Thyroid gland (tissue), 4 donors: Measurements from ENCODE around the gene SERPINB1. TPM values are rescaled to one million over a fixed set of nuclear protein-coding genes. Genes with fewer than 3 reads are reported as not detected.

Source experiments
- DNase-seq, 2 donors: peaks; one replicate each; pipeline ENCODE4 v3.0.0-alpha.2; 2019
- H3K27ac ChIP-seq, 3 donors: fragments of 200-600 bp; sonication (generic); 1 replicate in 2 of 3; 2 replicates in 1 of 3; pipeline ENCODE4 v1.5.1; 2016 to 2019; ENCODE audit warnings: mild to moderate bottlenecking in 1 of 3, moderate library complexity in 1 of 3
- H3K27me3 ChIP-seq: fragments of 200-600 bp; sonication (generic); one replicate; pipeline ENCODE4 v1.5.1; 2019
- H3K36me3 ChIP-seq, 2 donors: fragments of 200-600 bp; sonication (generic); one replicate each; pipeline ENCODE4 v1.5.1; 2016 to 2019
- H3K4me1 ChIP-seq, 2 donors: fragments of 200-600 bp; sonication (generic); one replicate each; pipeline ENCODE4 v1.5.1; 2017 to 2019
- H3K4me3 ChIP-seq, 3 donors: fragments of 200-600 bp; sonication (generic); replicated peaks in 1 of 3; 1 replicate in 2 of 3; 2 replicates in 1 of 3; pipeline ENCODE4 v1.5.1; 2016; ENCODE audit warnings: mild to moderate bottlenecking in 1 of 3
- H3K9me3 ChIP-seq: fragments of 200-600 bp; sonication (generic); one replicate; pipeline ENCODE4 v1.5.1; 2017
- CTCF ChIP-seq, 6 experiments: fragments of 200-600 bp in 3 of 6; fragments of 450-650 bp in 3 of 6; sonication (generic) in 3 of 6; IDR thresholded peaks; one replicate each; pipeline ENCODE4 v1.5.1; 2016 to 2019; ENCODE audit warnings: antibody characterized with exemption in 6 of 6, mild to moderate bottlenecking in 2 of 6, inconsistent platforms in 1 of 6, moderate library complexity in 1 of 6
- POLR2A ChIP-seq, 2 donors: fragments of 450-650 bp; IDR thresholded peaks; one replicate each; pipeline ENCODE4 v1.6.1; 2017; ENCODE audit warnings: antibody characterized with exemption in 2 of 2, mild to moderate bottlenecking in 2 of 2, moderate library complexity in 1 of 2
- WGBS, 2 donors: methylation state at CpG; one replicate each; pipeline ENCODE4 v1.1.5; 2017; 5-methylcytosine and 5-hydroxymethylcytosine counted together
- intact Hi-C: fragments of 100-400 bp; cut with DNase I; formaldehyde crosslinking; loops from one replicate; pipeline ENCODE4 v1.15.1; 2023
- total RNA-seq, 4 donors: library from RNA; depleted of rRNA; stranded (reverse); fragments of >200 nt; gene quantifications; one replicate each; pipeline ENCODE4 v1.2.3, GENCODE V29; 2016

Gene SERPINB1
- total RNA-seq, 4 donors from 2014 or later = 36.2 to 52.8 (median 43.4) TPM

- Histone ChIP-seq H3K4me1 (peaks cover 9 to 28% of the 10 kb centered on the region in 2 donors), H3K9me3 (no peaks in the 10 kb centered on the region), H3K36me3 (no peaks in the 10 kb centered on the region), H3K27me3 (no peaks in the 10 kb centered on the region), H3K4me3 (no peak overlapping the region), H3K27ac (no peak overlapping the region)
- TF ChIP-seq POLR2A (IDR thresholded peaks at IDR 0.05) (no peak), CTCF (IDR thresholded peaks at IDR 0.05) (no peak)
- DNase-seq = no peak
- 78 to 79% methylated on average over 6 of the region's 6 CpGs for WGBS, 2 donors
- intact Hi-C loops = loop anchor here (5.0 to 10.0 kb wide), 2 partner anchors 86 to 209 kb away; no protein-coding TSS in a partner anchor
Measured at GRCh38 chr6:2845880-2846208, 4.2 kb upstream of the SERPINB1 start.

GRCh38 chr6:2844008-2844407 is 2.3 kb upstream of the SERPINB1 start:
- H3K27ac ChIP-seq = no peak overlapping the region
- H3K27me3 ChIP-seq = no peaks in the 10 kb centered on the region
- H3K36me3 ChIP-seq = no peaks in the 10 kb centered on the region
- H3K4me3 ChIP-seq = no peak overlapping the region
- intact Hi-C loops = loop anchor here (5.0 to 10.0 kb wide), 2 partner anchors 73 to 211 kb away; no protein-coding TSS in a partner anchor
- H3K4me1 ChIP-seq = peaks cover 21 to 37% of the 10 kb centered on the region in 2 donors
- no peak for DNase-seq
- TF ChIP-seq CTCF (IDR thresholded peaks at IDR 0.05) (no peak), POLR2A (IDR thresholded peaks at IDR 0.05) (no peak)
- no peaks in the 10 kb centered on the region for H3K9me3 ChIP-seq

GRCh38 chr6:2843138-2843740 is 1.6 kb upstream of the SERPINB1 start:
- H3K9me3 ChIP-seq = no peaks in the 10 kb centered on the region
- intact Hi-C loops = loop anchor here (5.0 to 10.0 kb wide), 2 partner anchors 74 to 212 kb away; no protein-coding TSS in a partner anchor
- no peaks in the 10 kb centered on the region for H3K27me3 ChIP-seq
- peak overlapping the region in 1 of 3 donors; percentile 23 for H3K27ac ChIP-seq
- H3K4me1 ChIP-seq = peaks cover 21 to 39% of the 10 kb centered on the region in 2 donors
- H3K4me3 ChIP-seq = no peak overlapping the region
- TF ChIP-seq CTCF (IDR thresholded peaks at IDR 0.05) (no peak), POLR2A (IDR thresholded peaks at IDR 0.05) (no peak)
- 45% methylated on average over 1 of the region's 2 CpGs; no CpG with 5 or more reads in 1 of the 2 donors for WGBS, 2 donors
- H3K36me3 ChIP-seq = no peaks in the 10 kb centered on the region
- peak; percentile 22 to 24 for DNase-seq

GRCh38 chr6:2842139-2842552 is 483 bp upstream of the SERPINB1 start:
- peaks cover 21 to 39% of the 10 kb centered on the region in 2 donors for H3K4me1 ChIP-seq
- WGBS, 2 donors = 80 to 96% methylated on average over 2 of the region's 2 CpGs
- no peak for DNase-seq
- intact Hi-C loops = loop anchor here (5.0 to 10.0 kb wide), 2 partner anchors 75 to 213 kb away; no protein-coding TSS in a partner anchor
- no peak for TF ChIP-seq POLR2A (IDR thresholded peaks at IDR 0.05)
- no peak for TF ChIP-seq CTCF (IDR thresholded peaks at IDR 0.05)
- H3K36me3 ChIP-seq = peaks cover 4% of the 10 kb centered on the region in 2 donors
- peak overlapping the region; percentile 93 to 99 (median 97) for H3K27ac ChIP-seq
- no peaks in the 10 kb centered on the region for H3K27me3 ChIP-seq
- no peaks in the 10 kb centered on the region for H3K9me3 ChIP-seq
- peak overlapping the region in 1 of 3 donors; percentile 51 for H3K4me3 ChIP-seq

GRCh38 chr6:2840749-2841061 is 958 bp downstream of the SERPINB1 start:
- H3K27me3 ChIP-seq = no peaks in the 10 kb centered on the region
- H3K4me1 ChIP-seq = peaks cover 21 to 35% of the 10 kb centered on the region in 2 donors
- peak overlapping the region in 1 of 3 donors; percentile 51 for H3K4me3 ChIP-seq
- 89 to 92% methylated on average over 3 of the region's 3 CpGs for WGBS, 2 donors
- peak overlapping the region; percentile 93 to 99 (median 97) for H3K27ac ChIP-seq
- intact Hi-C loops = loop anchor here (2.0 to 10.0 kb wide), 3 partner anchors 52 to 214 kb away; no protein-coding TSS in a partner anchor
- peaks cover 9 to 15% of the 10 kb centered on the region in 2 donors for H3K36me3 ChIP-seq
- no peak for DNase-seq
- TF ChIP-seq POLR2A (IDR thresholded peaks at IDR 0.05) = no peak
- TF ChIP-seq CTCF (IDR thresholded peaks at IDR 0.05) = no peak
- no peaks in the 10 kb centered on the region for H3K9me3 ChIP-seq
